Left renal cortex interstitium (tissue), 4 donors: ENCODE data around the gene HOXB4. TPM values are rescaled to one million over a fixed set of nuclear protein-coding genes. Genes with fewer than 3 reads are reported as not detected.

ENCODE experiments used
- DNase-seq, 4 donors: peaks; one replicate each; pipeline ENCODE4 v3.0.0-alpha.2; 2013; ENCODE audit warnings: low read depth in 4 of 4, low spot score in 2 of 4, missing footprints in 1 of 4
- polyA plus RNA-seq, 4 donors: library from polyadenylated mRNA; unstranded; fragments of 120-200 nt; gene quantifications; one replicate each; pipeline ENCODE4 v1.2.1, GENCODE V29; 2013; ENCODE audit not compliant: insufficient read length in 4 of 4

The HOXB4 gene
- polyA plus RNA-seq, 4 donors: 6.8 to 22.8 (median 14.5) TPM

GRCh38 chr17:48550502-48551213, 27.5 kb downstream of the HOXB4 start:
- DNase-seq: no peak

GRCh38 chr17:48549914-48550501, 28.1 kb downstream of the HOXB4 start:
- no peak for DNase-seq

- no peak for DNase-seq
Observed at GRCh38 chr17:48549281-48549630, 28.9 kb downstream of the HOXB4 start.

- no peak for DNase-seq
Observed at GRCh38 chr17:48548523-48549280, 29.4 kb downstream of the HOXB4 start.

GRCh38 chr17:48547808-48548522, 30.2 kb downstream of the HOXB4 start:
- DNase-seq: no peak

- DNase-seq: no peak
Observed at GRCh38 chr17:48546924-48547807, 31.0 kb downstream of the HOXB4 start.

GRCh38 chr17:48546137-48546923, 31.8 kb downstream of the HOXB4 start:
- DNase-seq: no peak

- no peak for DNase-seq
Observed at GRCh38 chr17:48545539-48545938, 32.6 kb downstream of the HOXB4 start.

GRCh38 chr17:48545022-48545375, 33.2 kb downstream of the HOXB4 start, which contains the start of gene HOXB2:
HOXB2 (minus strand) TSS chr17:48545109; CDS start chr17:48544911, 198 bp downstream.
- DNase-seq: no peak

GRCh38 chr17:48544349-48545021, 33.7 kb downstream of the HOXB4 start:
- DNase-seq: no peak

- no peak for DNase-seq
Observed at GRCh38 chr17:48543854-48544348, 34.2 kb downstream of the HOXB4 start.

GRCh38 chr17:48543107-48543853, 34.9 kb downstream of the HOXB4 start:
- no peak for DNase-seq

GRCh38 chr17:48542698-48543106, 35.4 kb downstream of the HOXB4 start:
- DNase-seq: no peak

GRCh38 chr17:48542114-48542656, 36.0 kb downstream of the HOXB4 start:
- no peak for DNase-seq

GRCh38 chr17:48541577-48542113, 36.5 kb downstream of the HOXB4 start:
- DNase-seq: no peak

GRCh38 chr17:48541036-48541576, 37.0 kb downstream of the HOXB4 start:
- no peak for DNase-seq

GRCh38 chr17:48540213-48540612, 37.9 kb downstream of the HOXB4 start:
- no peak for DNase-seq
